Breast epithelium (tissue), 3 donors: Measurements from ENCODE around the gene DLD.

Experiments
- POLR2A ChIP-seq: fragments of 450-650 bp; IDR thresholded peaks from one replicate; pipeline ENCODE4 v1.6.1; 2016; ENCODE audit warnings: antibody characterized with exemption, mild to moderate bottlenecking, moderate library complexity
- POLR2AphosphoS5 ChIP-seq, 3 donors: sonication (generic); formaldehyde crosslinking; IDR thresholded peaks; one replicate each; pipeline ENCODE4 v1.6.1; 2017; ENCODE audit warnings: antibody characterized with exemption in 3 of 3
- TF ChIP-seq, protein P1 (sequence below), 3 donors: fragments of 450-650 bp; IDR thresholded peaks; one replicate each; pipeline ENCODE4 v1.5.1; 2016 to 2017; ENCODE audit warnings: antibody characterized with exemption in 3 of 3, mild to moderate bottlenecking in 3 of 3, moderate library complexity in 3 of 3

DNA sequence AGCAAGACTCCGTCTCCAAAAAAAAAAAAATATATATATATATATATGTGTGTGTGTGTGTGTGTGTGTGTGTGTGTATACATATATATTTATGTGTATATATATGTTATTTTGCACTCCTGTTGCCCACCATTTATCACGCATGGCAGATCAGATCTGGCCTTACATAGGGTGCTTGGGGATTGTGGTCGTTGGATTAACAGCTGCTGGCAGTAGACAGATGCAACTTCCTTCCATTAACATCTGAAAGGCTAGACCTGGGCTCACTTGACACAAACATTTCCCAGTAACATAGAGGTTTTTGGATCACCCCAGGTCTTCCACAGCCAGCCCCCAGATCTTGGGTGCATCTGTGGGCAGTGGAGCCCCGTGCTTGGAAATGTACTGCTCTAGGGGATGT is 40.8 kb upstream of the DLD start:
- TF ChIP-seq, protein P1, sequence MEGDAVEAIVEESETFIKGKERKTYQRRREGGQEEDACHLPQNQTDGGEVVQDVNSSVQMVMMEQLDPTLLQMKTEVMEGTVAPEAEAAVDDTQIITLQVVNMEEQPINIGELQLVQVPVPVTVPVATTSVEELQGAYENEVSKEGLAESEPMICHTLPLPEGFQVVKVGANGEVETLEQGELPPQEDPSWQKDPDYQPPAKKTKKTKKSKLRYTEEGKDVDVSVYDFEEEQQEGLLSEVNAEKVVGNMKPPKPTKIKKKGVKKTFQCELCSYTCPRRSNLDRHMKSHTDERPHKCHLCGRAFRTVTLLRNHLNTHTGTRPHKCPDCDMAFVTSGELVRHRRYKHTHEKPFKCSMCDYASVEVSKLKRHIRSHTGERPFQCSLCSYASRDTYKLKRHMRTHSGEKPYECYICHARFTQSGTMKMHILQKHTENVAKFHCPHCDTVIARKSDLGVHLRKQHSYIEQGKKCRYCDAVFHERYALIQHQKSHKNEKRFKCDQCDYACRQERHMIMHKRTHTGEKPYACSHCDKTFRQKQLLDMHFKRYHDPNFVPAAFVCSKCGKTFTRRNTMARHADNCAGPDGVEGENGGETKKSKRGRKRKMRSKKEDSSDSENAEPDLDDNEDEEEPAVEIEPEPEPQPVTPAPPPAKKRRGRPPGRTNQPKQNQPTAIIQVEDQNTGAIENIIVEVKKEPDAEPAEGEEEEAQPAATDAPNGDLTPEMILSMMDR (IDR thresholded peaks at IDR 0.05): no peak
- TF ChIP-seq POLR2AphosphoS5 (IDR thresholded peaks at IDR 0.05) (no peak), POLR2A (no peak)
